Activated CD4-positive, alpha-beta T cell treated with anti-CD3 and anti-CD28 coated beads, Interleukin-2, amount 50 U/mL, for 48 hours (primary cell): ENCODE results near the gene FOCAD.

Experiments used
- DNase-seq, 2 experiments: peaks; one replicate each; pipeline ENCODE4 v3.0.0-alpha.2; 2020

The FOCAD gene

DNA sequence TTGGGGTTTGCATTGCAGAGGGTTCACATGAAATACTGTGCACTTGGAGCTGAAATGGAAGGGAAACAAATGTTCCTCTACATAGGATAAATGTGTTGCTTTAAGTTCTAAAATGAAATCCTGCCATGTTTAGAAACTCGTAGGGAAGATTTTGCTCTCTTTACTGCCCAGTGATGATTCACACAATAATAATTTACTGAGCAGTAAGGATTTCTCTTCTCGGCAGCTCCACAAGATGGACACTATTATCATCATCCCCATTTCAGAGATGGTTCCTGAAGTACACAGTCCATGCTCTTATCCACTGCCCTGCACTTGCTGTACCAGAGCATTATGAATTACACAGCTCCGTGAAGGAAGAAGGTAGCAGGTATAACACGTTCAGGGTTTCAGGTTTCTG, 343.2 kb downstream of the FOCAD start:
- DNase-seq: no peak

DNA sequence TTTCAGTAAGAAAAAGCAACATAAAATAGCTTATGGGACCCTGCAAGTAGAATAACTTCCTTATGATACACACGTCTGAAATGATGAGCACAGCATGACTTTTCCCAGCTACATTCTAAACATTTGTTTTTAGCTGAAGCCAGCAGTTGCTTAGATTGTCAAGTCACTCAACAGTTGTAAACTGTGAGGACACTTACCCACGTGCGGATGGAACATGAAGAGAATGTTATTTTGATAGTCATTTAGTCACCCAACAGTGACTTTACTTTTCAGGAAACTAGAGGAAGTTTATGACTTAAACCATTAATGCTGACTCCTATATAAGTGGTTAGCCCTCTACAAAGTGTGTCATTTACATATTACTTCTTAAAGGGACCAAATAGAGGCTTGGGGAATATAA, 344.4 kb downstream of the FOCAD start:
- DNase-seq: no peak

DNA sequence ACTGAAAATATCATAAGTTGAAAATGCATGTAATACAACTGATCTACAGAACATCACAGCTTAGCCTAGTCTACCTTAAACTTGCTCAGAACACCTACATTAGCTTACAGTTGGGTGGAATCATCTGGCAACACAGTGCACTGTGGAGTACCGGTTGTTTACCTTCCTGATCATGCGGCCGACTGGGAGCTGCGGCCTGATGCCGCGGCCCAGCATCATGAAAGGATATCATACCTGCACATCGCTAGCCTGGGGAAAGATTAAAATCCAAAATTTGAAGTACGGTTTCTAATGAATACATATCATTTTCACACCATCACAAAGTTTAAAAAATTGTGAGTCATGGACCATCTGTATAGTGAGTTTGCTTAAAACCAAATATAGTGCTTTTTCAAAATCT, 345.6 kb downstream of the FOCAD start:
- DNase-seq: no peak

DNA sequence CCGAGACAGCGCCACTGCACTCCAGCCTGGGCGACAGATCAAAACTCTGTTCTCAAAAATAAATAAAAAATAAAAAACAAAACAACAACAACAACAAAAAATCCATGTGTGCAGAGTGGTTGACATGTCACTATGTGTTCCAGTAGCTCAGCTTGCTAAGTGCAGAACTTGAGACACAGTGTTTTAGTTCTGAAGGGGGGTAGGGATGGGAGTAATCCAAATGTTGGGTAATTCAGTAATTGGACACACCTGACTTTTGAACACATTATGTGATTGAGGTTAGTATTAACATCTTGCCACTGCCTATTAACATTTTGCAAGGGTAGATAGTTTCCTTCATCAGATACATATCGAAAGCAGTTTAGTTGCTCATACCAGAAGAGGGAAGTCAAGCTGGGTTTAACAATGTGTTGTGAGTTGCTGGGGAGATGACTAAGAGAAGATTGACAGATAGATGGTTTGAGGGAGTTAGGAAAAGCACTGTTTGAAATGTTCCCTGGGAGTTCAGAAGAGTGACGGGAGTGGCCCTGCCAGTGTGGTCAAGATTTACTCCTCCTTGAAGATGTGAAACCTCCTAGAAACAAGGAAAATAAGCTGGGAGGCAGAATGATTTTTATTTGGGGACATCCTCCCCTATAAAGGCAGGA, 346.5 kb downstream of the FOCAD start:
- peak; percentile 11 to 26 for DNase-seq

DNA sequence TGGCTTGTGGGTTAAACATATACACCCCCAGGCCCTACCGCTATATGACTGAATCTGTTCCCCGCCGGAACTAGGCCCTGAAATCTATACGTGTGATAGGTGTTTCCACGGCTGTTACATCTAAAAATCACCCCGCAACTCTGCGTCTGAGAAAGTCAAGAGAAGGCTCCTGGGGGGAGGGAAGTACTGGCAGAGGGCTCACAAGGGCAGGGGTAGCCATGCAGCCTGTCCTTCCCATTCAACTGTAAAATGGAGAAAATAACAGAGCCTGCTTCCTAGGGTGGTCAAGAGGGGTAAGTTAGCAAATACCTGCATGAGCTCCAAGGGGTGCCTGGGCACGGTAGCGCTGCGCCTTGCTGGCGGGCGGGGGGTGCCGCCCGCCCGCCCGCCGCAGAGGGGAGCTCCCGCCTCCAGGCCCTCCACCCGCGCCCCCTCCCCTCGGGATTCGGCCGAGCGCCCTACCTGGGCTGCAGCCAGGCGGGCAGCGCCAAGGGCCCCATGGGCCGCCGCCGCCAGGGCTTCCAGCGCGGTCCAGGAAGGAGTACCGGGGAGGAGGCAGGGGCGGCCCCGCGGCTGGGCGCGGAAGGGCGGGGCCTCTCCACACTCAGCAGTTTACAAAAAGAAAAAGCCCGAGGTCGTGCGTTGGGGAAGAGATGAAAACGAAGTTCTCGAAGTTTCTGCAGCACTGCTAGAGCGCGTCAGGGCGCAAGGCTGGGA, 347.2 kb downstream of the FOCAD start, which contains the start of gene HACD4:
TSS of gene HACD4 (minus strand) at position 550 of the 717 bp plus-strand sequence. CDS start at position 500, 50 bp downstream.
- DNase-seq: peak; percentile 54 to 66

DNA sequence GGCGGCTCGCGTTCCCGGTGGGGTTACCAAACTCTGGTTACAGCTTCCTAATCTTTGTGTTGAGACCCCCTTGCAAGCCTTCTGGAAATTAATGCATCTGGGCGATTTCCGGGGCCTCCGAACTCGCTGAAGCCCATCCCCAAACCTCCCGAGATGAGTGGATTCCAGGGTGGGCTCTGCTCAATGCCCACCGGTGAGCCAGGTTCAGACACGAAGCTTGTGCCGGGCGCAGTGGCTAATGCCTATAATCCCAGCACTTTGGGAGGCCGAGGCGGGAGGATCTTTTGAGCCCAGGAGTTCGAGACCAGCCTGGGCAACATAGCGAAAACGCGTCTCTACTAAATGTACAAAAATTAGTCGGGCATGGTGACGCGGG, 347.7 kb downstream of the FOCAD start:
- DNase-seq: no peak

DNA sequence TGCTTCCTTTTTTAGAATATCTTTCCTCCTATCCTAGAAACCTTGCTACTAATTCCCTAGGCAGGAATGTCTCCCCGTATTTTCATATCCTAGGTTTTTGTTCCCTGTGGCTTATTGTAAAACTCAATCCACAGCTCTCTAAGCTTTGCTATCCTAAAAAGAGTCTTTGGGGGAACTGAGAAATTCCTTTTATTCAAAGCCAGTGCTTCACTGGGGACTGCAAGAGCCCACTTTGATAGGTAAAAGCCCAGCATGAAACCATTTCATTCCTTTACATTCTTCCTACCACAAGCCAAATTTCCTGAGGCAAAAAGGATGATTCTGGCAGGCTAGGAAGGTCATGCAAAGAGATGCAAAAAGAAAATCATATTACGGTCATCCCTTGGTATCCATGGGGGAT, 353.2 kb downstream of the FOCAD start:
- DNase-seq: no peak

DNA sequence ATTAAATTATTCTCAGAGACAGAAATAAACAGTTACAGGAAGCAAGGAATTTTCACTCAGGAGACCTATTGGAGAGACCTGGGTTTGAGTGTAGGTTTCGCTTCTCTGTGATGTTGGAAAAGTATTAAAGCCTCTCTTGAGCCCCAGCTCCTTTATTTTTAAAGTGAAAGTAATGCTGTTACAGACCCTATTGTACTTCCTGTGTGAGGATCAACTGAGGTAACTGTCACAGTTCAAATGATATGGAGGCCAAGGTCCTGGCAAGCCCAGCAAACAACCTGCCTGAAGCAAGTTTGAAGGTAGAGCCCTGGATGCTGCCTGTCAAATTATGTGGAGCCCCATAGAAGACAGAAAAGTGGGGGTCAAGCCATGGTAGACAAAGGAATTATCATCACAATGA, 355.2 kb downstream of the FOCAD start:
- no peak for DNase-seq

DNA sequence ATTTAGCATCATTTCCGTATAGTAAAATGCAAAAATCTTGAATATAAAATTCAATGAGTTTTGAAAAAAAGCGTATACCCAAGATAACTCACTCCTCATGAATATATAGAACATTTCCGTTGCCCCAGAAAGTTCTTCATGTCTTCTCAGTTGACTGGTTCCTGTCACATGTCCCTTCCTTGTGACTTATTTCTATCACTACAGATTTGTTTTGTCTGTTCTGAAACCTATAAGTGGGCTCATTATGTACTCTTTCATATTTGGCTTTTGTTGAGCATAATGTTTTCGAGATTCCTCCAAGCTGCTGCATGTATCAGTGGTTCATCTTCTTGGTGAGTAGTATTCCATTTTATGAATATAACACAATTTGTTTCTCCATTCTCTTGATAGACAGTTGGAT, 358.4 kb downstream of the FOCAD start:
- DNase-seq: no peak

DNA sequence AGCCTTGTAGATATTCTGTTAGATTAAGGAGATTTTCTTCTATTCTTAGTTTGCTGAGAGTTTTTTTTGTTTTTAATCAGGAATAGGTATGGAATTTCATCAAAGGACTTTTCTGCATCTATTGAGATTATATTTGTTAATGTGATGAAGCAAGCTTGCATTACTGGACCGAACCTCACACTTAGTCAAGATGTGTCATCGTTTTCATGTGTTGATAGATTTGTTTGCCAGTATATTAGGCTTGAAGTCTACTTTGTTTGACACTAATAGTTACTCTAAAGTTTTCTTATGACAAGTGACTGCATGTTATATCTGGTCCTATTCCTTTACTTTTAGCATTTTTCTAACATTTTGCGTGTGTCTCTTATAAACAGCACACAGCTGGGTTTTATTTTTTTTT, 359.8 kb downstream of the FOCAD start:
- DNase-seq: no peak
